ENCODE results near the gene MGAT4C.

MGAT4C gene

GRCh38 chr12:86198696-86199444 is 57.3 kb downstream of the MGAT4C start:
- Histone ChIP-seq H3K36me3 (ENCODE audit: insufficient read depth, low read length) (no peaks in the 10 kb centered on the region), H3K9me3 (ENCODE audit: low read length) (no peaks in the 10 kb centered on the region), H2AFZ (ENCODE audit: low read depth, low read length) (no peak overlapping the region), H3K27me3 (ENCODE audit: insufficient read depth, low read length) (no peaks in the 10 kb centered on the region), H3K4me3 (ENCODE audit: low read length) (no peak overlapping the region), H3K4me1 (ENCODE audit: insufficient read depth, low read length) (no peaks in the 10 kb centered on the region)

DNA sequence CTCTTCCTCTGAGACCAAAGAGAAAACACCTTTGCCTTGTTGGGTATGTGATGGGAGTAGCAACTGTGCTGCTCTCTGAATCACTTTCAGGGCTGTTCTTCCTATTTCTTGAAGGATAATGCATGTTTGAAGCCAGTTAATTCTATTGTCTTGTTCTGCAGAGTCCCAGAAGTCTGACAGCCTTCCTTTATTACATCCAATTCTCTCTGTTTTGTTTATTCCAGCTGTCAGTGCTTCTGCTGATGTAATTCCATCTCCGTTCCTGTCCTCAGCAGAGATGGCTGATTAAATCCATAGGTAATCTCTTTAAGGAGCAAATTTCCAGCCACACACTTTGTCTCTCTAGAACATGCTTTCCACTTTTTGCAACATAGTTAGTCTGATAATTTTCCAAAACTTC is 59.7 kb downstream of the MGAT4C start:
- Histone ChIP-seq H3K4me3 (ENCODE audit: low read length) (no peak overlapping the region), H2AFZ (ENCODE audit: low read depth, low read length) (no peak overlapping the region), H3K9me3 (ENCODE audit: low read length) (no peaks in the 10 kb centered on the region), H3K4me1 (ENCODE audit: insufficient read depth, low read length) (no peaks in the 10 kb centered on the region), H3K36me3 (ENCODE audit: insufficient read depth, low read length) (no peaks in the 10 kb centered on the region), H3K27me3 (ENCODE audit: insufficient read depth, low read length) (no peaks in the 10 kb centered on the region)

DNA sequence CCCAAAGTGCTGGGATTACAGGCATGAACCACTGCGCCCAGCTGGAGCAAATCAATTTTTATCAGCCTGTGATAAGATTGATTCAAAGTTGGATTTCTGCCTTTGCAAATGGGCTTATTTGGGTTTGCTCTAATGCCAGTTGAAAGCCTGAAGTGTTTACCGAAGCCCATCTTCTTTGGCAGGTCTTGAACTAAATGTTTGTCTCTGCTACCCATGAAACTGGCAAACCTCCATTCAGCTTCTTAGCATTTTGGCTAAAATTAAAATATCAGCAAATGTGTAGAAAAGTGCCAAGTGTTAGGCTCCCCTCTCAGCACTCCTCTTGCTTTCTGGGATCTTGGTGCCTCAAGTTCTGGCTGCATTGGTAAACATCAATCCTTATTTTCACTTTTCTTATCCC is 61.5 kb downstream of the MGAT4C start:
- H3K36me3 ChIP-seq (ENCODE audit: insufficient read depth, low read length), result no peaks in the 10 kb centered on the region
- H3K27me3 ChIP-seq (ENCODE audit: insufficient read depth, low read length), result no peaks in the 10 kb centered on the region
- no peak overlapping the region for H2AFZ ChIP-seq (ENCODE audit: low read depth, low read length)
- no peak overlapping the region for H3K4me3 ChIP-seq (ENCODE audit: low read length)
- H3K4me1 ChIP-seq (ENCODE audit: insufficient read depth, low read length), result no peaks in the 10 kb centered on the region
- H3K9me3 ChIP-seq (ENCODE audit: low read length), result no peaks in the 10 kb centered on the region

DNA sequence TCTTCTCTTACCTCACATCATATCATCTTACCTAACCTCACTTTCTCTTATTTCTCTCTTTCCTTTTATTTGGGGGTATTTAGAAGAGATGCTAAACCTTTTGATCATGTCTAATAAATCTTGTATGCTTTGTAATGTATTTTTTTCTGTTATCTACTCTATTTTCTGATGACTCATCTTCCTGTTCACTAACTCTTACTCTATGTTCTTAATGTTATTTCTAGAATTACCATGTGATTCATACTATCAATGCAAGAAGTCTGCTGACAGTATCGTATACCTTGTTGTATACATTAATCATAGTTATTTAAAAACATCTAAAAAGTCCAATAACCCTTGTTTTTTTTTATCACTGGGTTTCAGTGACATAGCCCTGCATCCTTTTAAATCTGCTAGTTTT is 62.3 kb downstream of the MGAT4C start:
- Histone ChIP-seq H2AFZ (ENCODE audit: low read depth, low read length) (no peak overlapping the region), H3K9me3 (ENCODE audit: low read length) (no peaks in the 10 kb centered on the region), H3K4me1 (ENCODE audit: insufficient read depth, low read length) (no peaks in the 10 kb centered on the region)

DNA sequence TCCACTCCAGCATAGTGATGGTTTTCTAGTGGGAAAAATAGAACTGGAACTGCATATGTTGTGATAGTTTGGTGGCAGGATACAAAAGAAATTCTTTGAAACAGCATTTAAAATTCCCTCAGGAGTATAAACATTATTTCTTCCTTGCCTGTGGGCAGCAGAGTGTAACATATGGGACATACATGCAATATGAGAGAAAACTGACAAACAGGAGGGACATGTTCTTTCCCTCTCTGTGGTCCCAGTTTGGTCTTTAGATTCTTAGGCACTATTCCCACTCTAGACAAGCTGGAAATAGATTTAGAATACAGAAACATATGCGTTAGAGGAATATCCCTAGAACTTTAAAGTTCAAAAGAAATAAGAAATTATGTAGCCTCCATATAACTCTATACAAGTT is 68.0 kb downstream of the MGAT4C start:
- Histone ChIP-seq H2AFZ (ENCODE audit: low read depth, low read length) (no peak overlapping the region), H3K4me3 (ENCODE audit: low read length) (no peak overlapping the region), H3K4me1 (ENCODE audit: insufficient read depth, low read length) (no peaks in the 10 kb centered on the region), H3K36me3 (ENCODE audit: insufficient read depth, low read length) (no peaks in the 10 kb centered on the region), H3K9me3 (ENCODE audit: low read length) (no peaks in the 10 kb centered on the region), H3K27me3 (ENCODE audit: insufficient read depth, low read length) (no peaks in the 10 kb centered on the region)

More for the DNA sequence above, 62.3 kb downstream of the MGAT4C start:
- Histone ChIP-seq H3K27me3 (ENCODE audit: insufficient read depth, low read length) (no peaks in the 10 kb centered on the region), H3K36me3 (ENCODE audit: insufficient read depth, low read length) (no peaks in the 10 kb centered on the region), H3K4me3 (ENCODE audit: low read length) (no peak overlapping the region)

- Histone ChIP-seq H3K4me1 (ENCODE audit: insufficient read depth, low read length) (no peaks in the 10 kb centered on the region), H3K4me3 (ENCODE audit: low read length) (no peak overlapping the region), H3K36me3 (ENCODE audit: insufficient read depth, low read length) (no peaks in the 10 kb centered on the region), H2AFZ (ENCODE audit: low read depth, low read length) (peak overlapping the region; percentile 3), H3K9me3 (ENCODE audit: low read length) (no peaks in the 10 kb centered on the region), H3K27me3 (ENCODE audit: insufficient read depth, low read length) (no peaks in the 10 kb centered on the region)
These were observed 69.7 kb downstream of the MGAT4C start for GRCh38 chr12:86186449-86186848.

GRCh38 chr12:86179855-86180254 is 76.3 kb downstream of the MGAT4C start:
- Histone ChIP-seq H3K4me3 (ENCODE audit: low read length) (no peak overlapping the region), H3K9me3 (ENCODE audit: low read length) (no peaks in the 10 kb centered on the region), H3K36me3 (ENCODE audit: insufficient read depth, low read length) (no peaks in the 10 kb centered on the region), H3K27me3 (ENCODE audit: insufficient read depth, low read length) (no peaks in the 10 kb centered on the region), H3K4me1 (ENCODE audit: insufficient read depth, low read length) (no peaks in the 10 kb centered on the region), H2AFZ (ENCODE audit: low read depth, low read length) (no peak overlapping the region)

DNA sequence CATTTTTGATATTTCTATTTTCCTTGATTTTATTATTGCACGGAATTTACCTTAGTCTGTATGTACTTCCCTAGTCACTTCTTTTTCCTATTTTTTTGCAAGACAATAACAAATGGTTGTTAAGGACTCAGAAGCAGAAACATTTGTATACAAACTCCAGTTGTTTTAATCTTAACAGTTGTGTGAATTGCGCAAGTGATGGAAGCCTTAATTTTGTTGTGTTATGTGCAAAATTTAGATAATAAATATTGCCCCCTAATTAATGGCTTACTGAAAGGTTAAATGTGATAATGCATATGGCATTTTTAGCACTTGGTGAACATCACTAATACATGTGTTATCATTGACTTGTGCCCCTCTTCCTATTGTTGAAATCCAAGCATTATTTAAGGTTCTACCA is 82.0 kb downstream of the MGAT4C start:
- Histone ChIP-seq H3K4me1 (ENCODE audit: insufficient read depth, low read length) (no peaks in the 10 kb centered on the region), H2AFZ (ENCODE audit: low read depth, low read length) (no peak overlapping the region), H3K4me3 (ENCODE audit: low read length) (no peak overlapping the region), H3K36me3 (ENCODE audit: insufficient read depth, low read length) (no peaks in the 10 kb centered on the region), H3K27me3 (ENCODE audit: insufficient read depth, low read length) (no peaks in the 10 kb centered on the region), H3K9me3 (ENCODE audit: low read length) (no peaks in the 10 kb centered on the region)

GRCh38 chr12:86172913-86173443 is 83.2 kb downstream of the MGAT4C start:
- H3K4me1 ChIP-seq (ENCODE audit: insufficient read depth, low read length), result no peaks in the 10 kb centered on the region
- no peaks in the 10 kb centered on the region for H3K9me3 ChIP-seq (ENCODE audit: low read length)
- H3K27me3 ChIP-seq (ENCODE audit: insufficient read depth, low read length), result no peaks in the 10 kb centered on the region
- no peak overlapping the region for H2AFZ ChIP-seq (ENCODE audit: low read depth, low read length)
- no peak overlapping the region for H3K4me3 ChIP-seq (ENCODE audit: low read length)
- no peaks in the 10 kb centered on the region for H3K36me3 ChIP-seq (ENCODE audit: insufficient read depth, low read length)

DNA sequence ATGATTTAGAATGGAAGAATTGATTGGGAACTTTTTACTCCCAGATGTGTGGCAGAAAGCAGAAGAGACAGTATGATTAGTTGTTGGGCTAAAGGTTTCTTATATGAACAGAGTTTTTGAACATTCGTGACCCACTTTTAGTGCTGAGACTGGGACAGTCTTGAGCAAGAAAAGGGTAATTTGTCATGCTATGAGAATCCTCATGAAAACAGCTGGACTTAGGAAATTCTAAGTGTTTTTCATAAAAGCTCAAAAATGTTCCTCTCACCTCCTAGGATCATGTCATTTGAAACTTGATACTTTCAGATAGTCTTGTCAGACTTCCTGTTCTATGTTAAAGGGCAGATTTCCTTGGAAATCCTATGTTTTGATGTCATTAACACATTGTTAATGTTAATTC is 86.1 kb downstream of the MGAT4C start:
- Histone ChIP-seq H3K4me1 (ENCODE audit: insufficient read depth, low read length) (no peaks in the 10 kb centered on the region), H3K9me3 (ENCODE audit: low read length) (no peaks in the 10 kb centered on the region), H3K27me3 (ENCODE audit: insufficient read depth, low read length) (no peaks in the 10 kb centered on the region), H3K36me3 (ENCODE audit: insufficient read depth, low read length) (no peaks in the 10 kb centered on the region), H3K4me3 (ENCODE audit: low read length) (no peak overlapping the region), H2AFZ (ENCODE audit: low read depth, low read length) (no peak overlapping the region)

- H3K36me3 ChIP-seq (ENCODE audit: insufficient read depth, low read length), result no peaks in the 10 kb centered on the region
- no peaks in the 10 kb centered on the region for H3K27me3 ChIP-seq (ENCODE audit: insufficient read depth, low read length)
- no peaks in the 10 kb centered on the region for H3K9me3 ChIP-seq (ENCODE audit: low read length)
- H3K4me1 ChIP-seq (ENCODE audit: insufficient read depth, low read length), result no peaks in the 10 kb centered on the region
- no peak overlapping the region for H2AFZ ChIP-seq (ENCODE audit: low read depth, low read length)
- no peak overlapping the region for H3K4me3 ChIP-seq (ENCODE audit: low read length)
These were observed 97.2 kb downstream of the MGAT4C start for GRCh38 chr12:86158956-86159355.

GRCh38 chr12:86154620-86155019 is 101.6 kb downstream of the MGAT4C start:
- Histone ChIP-seq H3K36me3 (ENCODE audit: insufficient read depth, low read length) (no peaks in the 10 kb centered on the region), H3K27me3 (ENCODE audit: insufficient read depth, low read length) (no peaks in the 10 kb centered on the region), H3K4me3 (ENCODE audit: low read length) (no peak overlapping the region), H3K4me1 (ENCODE audit: insufficient read depth, low read length) (no peaks in the 10 kb centered on the region), H3K9me3 (ENCODE audit: low read length) (no peaks in the 10 kb centered on the region), H2AFZ (ENCODE audit: low read depth, low read length) (no peak overlapping the region)

DNA sequence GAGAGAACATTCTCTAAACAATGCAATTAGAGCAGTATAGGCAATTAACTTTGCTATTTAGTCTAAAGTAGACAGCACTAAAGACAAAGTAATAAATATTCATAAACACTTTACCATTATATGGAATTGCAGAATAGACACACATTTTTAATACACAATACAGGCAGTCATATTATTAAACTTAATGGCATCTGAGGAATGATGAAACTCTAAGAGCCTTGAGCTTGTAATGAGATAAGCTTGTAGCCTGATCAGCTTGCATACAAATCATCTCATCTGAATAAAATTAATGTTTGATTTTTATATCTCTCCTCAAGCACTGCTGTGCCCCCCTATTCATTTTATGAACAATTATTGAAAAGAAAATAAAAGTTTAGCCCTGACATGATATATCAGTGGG is 107.6 kb downstream of the MGAT4C start:
- Histone ChIP-seq H3K4me1 (ENCODE audit: insufficient read depth, low read length) (no peaks in the 10 kb centered on the region), H3K36me3 (ENCODE audit: insufficient read depth, low read length) (no peaks in the 10 kb centered on the region), H3K9me3 (ENCODE audit: low read length) (no peaks in the 10 kb centered on the region), H2AFZ (ENCODE audit: low read depth, low read length) (no peak overlapping the region), H3K4me3 (ENCODE audit: low read length) (no peak overlapping the region), H3K27me3 (ENCODE audit: insufficient read depth, low read length) (no peaks in the 10 kb centered on the region)

DNA sequence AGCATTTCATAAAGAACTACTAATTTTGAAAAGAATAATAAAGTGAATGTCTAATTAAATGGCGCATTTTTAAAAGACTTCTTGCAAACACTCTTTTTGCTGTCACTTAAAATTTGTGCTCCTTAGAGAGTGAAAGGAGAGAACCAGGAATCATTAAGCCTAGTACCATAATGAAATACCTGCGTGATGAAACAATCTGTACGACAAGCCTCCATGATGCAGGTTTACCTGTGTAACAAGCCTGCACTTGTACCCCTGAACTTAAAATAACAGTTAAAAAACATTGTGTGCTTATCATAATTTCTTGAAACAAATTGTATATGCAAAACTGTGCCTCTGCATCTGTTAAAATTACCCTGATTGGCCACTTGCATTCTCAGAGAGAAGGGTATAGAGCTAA is 108.1 kb downstream of the MGAT4C start:
- H3K4me1 ChIP-seq (ENCODE audit: insufficient read depth, low read length), result no peaks in the 10 kb centered on the region
- no peak overlapping the region for H2AFZ ChIP-seq (ENCODE audit: low read depth, low read length)
- no peaks in the 10 kb centered on the region for H3K36me3 ChIP-seq (ENCODE audit: insufficient read depth, low read length)
- no peak overlapping the region for H3K4me3 ChIP-seq (ENCODE audit: low read length)
- no peaks in the 10 kb centered on the region for H3K27me3 ChIP-seq (ENCODE audit: insufficient read depth, low read length)
- H3K9me3 ChIP-seq (ENCODE audit: low read length), result no peaks in the 10 kb centered on the region
